T-helper 9 cell (primary cell): ENCODE measurements around the gene SLN.

Experiments
- DNase-seq: peaks from one replicate; pipeline ENCODE4 v3.0.0-alpha.2; 2020

SLN gene

GRCh38 chr11:107682171-107682570 is 29.7 kb downstream of the SLN start:
- no peak for DNase-seq

- DNase-seq, result no peak
These were observed 32.4 kb downstream of the SLN start for GRCh38 chr11:107679255-107680024.

GRCh38 chr11:107678632-107678971 is 33.3 kb downstream of the SLN start:
- no peak for DNase-seq

DNA sequence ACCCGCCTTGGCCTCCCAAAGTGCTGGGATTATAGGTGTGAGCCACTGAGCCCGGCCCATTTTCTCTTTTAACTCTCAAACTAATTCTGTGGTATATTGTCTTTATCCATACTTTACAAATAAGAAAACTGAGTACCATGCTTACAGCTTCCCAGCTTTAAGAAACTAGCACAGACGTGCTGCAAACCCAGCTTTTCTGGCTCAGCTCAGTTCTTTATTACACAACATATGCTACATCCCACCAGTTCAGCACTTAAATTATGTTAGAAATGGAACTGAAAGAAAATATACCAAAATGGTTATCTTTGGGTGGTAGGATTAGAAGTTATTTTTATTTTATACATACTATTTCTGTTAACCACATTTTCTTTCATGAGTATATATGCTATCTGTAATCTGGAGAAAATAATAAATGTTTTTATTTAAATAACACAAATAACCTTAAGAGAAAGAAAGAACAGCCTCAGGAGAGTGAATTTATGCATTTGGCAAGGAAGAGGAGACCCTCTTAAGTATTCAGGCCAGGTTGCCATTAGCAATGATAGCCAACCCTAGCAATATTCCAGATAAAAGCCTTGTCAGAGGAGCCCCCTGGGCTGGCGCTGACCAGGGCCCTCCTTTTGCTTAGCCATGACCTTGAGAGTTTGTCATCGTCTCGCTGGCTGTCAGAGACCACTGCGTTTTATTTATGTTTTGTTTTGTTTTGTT is 33.8 kb downstream of the SLN start:
- no peak for DNase-seq

- DNase-seq, result no peak
These were observed 35.4 kb downstream of the SLN start for GRCh38 chr11:107676336-107677057.

- DNase-seq, result no peak
These were observed 36.0 kb downstream of the SLN start for GRCh38 chr11:107675902-107676301.

DNA sequence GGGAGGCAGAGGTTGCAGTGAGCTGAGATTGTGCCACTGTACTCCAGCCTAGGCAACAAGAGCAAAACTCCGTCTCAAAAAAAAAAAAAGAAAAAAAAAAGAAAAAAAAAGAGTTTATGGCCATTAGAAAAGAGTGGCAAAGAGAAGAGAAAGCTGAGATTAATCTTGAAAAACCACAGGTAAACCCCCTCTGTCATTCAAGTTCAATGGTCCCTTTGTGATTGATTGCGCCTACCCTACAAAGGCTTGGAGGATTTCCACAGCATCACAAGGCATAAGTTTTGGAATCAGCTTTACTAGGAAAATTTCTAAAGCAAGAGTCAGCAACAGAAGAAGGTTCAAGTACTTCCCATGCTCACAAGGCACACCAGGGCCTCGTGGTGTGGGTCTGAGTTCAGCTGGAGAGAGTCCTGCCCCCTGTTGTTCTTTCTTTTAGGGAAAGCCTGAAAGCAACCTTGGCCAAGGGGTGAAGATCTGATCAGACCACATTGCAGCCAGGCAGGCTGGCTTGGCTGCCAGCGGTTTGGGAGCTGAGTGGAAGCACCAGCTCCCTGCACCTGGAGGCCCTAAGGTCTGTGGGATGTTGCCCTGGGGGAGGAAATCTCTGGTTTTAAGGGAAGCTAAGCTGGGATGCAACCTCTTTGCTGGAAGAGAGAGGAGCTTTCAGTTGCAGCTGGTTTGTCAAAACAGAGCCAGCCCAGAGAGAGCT is 41.8 kb downstream of the SLN start:
- no peak for DNase-seq

DNA sequence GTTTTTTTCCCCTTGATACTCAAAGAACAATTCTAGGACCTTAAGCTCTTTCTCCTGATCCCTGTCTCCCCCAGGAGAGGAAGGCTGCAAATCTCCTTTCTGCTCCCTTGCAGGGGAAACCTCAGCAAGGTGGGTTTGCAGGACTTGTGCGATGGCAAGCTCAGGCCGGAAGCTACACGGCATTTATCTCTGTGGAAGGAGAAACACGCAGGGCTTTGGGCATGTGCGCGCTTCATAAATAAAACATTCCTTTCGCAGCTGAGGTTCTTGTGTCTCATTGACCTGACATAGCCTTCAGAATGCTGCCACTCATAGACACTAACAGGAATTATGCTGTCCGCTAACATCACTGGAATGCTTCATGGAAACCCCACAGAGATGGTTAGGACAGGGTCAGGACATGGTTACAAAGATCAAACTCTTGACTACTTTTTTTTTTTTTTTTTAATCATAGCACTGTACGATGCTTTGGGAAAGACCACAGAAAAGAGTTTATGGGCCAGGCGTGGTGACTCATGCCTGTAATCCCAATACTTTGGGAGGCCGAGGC is 42.6 kb downstream of the SLN start:
- no peak for DNase-seq

GRCh38 chr11:107666911-107667613 is 44.8 kb downstream of the SLN start:
- no peak for DNase-seq

- DNase-seq, result no peak
These were observed 46.8 kb downstream of the SLN start for GRCh38 chr11:107665018-107665417.

GRCh38 chr11:107661656-107662055 is 50.2 kb downstream of the SLN start:
- no peak for DNase-seq

DNA sequence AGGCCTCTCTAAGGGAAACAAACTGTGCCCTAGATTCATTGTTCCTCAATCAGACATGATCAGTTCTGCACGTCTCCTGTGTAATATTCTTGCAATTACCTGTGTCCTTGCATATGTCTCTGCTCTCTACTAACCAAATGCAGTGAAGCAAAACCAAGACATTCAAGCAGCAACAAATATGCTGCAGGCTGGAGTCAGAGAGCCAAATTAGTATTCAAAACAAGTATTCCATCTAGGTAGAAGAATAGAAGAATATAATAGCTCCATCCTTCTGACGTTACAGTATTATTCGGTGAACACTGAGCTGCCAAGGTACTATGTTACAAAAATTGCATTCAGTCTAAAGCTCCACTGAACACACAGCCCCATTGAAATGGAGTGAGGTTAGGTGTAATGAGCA is 51.8 kb downstream of the SLN start:
- DNase-seq, result no peak

GRCh38 chr11:107659310-107659709 is 52.5 kb downstream of the SLN start:
- DNase-seq, result no peak
